Dendritic cell treated with granulocyte-macrophage colony-stimulating factor and Interleukin-4, amounts not matched to agents 40 ng/mL and 50 ng/mL, for 4 days (primary cell): ENCODE results near the gene IL15RA.

Source experiments
- H3K27ac Mint-ChIP-seq: one replicate; pipeline ENCODE4 v1.8.0; 2022; ENCODE audit warnings: mild to moderate bottlenecking, mixed read lengths
- H3K27me3 Mint-ChIP-seq: one replicate; pipeline ENCODE4 v1.8.0; 2022; ENCODE audit warnings: mild to moderate bottlenecking, mixed read lengths
- H3K36me3 Mint-ChIP-seq: one replicate; pipeline ENCODE4 v1.8.0; 2022; ENCODE audit warnings: low read depth, mixed read lengths
- H3K4me1 Mint-ChIP-seq: one replicate; pipeline ENCODE4 v1.8.0; 2022; ENCODE audit warnings: low read depth, mixed read lengths
- H3K4me3 Mint-ChIP-seq: one replicate; pipeline ENCODE4 v1.8.0; 2022; ENCODE audit warnings: mild to moderate bottlenecking, moderate library complexity, mixed read lengths
- H3K9me3 Mint-ChIP-seq: one replicate; pipeline ENCODE4 v1.8.0; 2022; ENCODE audit warnings: mixed read lengths
- intact Hi-C: fragments of 100-400 bp; cut with micrococcal nuclease; formaldehyde crosslinking; loops from one replicate; pipeline ENCODE4 v1.15.0; 2022

Gene IL15RA

GRCh38 chr10:5992398-5992797, 15.1 kb upstream of the IL15RA start:
- intact Hi-C loops, result no loop called here
- Mint-ChIP-seq H3K27me3 (peaks cover 4% of the 10 kb centered on the region), H3K9me3 (peaks cover 14% of the 10 kb centered on the region), H3K4me3 (no peak overlapping the region), H3K36me3 (no peaks in the 10 kb centered on the region), H3K27ac (no peak overlapping the region), H3K4me1 (peaks cover 10% of the 10 kb centered on the region)

GRCh38 chr10:5991708-5992107, 14.4 kb upstream of the IL15RA start:
- Mint-ChIP-seq H3K27ac (no peak overlapping the region), H3K36me3 (no peaks in the 10 kb centered on the region), H3K27me3 (peaks cover 4% of the 10 kb centered on the region), H3K4me1 (peaks cover 10% of the 10 kb centered on the region), H3K4me3 (no peak overlapping the region), H3K9me3 (peaks cover 14% of the 10 kb centered on the region)
- intact Hi-C loops, result no loop called here

GRCh38 chr10:5989756-5990155, 12.4 kb upstream of the IL15RA start:
- Mint-ChIP-seq H3K36me3 (no peaks in the 10 kb centered on the region), H3K9me3 (peaks cover 14% of the 10 kb centered on the region), H3K4me1 (peaks cover 20% of the 10 kb centered on the region), H3K27ac (no peak overlapping the region), H3K4me3 (no peak overlapping the region), H3K27me3 (peaks cover 4% of the 10 kb centered on the region)
- intact Hi-C loops, result no loop called here

- Mint-ChIP-seq H3K4me1 (peaks cover 20% of the 10 kb centered on the region), H3K4me3 (no peak overlapping the region), H3K27ac (peak overlapping the region; percentile 41), H3K9me3 (peaks cover 14% of the 10 kb centered on the region), H3K36me3 (no peaks in the 10 kb centered on the region), H3K27me3 (peaks cover 4% of the 10 kb centered on the region)
- intact Hi-C loops, result no loop called here
Observed at GRCh38 chr10:5988336-5988920, 11.1 kb upstream of the IL15RA start.

- peaks cover 4% of the 10 kb centered on the region for H3K27me3 Mint-ChIP-seq
- H3K4me3 Mint-ChIP-seq, result no peak overlapping the region
- H3K27ac Mint-ChIP-seq, result peak overlapping the region; percentile 41
- H3K4me1 Mint-ChIP-seq, result peaks cover 20% of the 10 kb centered on the region
- peaks cover 14% of the 10 kb centered on the region for H3K9me3 Mint-ChIP-seq
- no peaks in the 10 kb centered on the region for H3K36me3 Mint-ChIP-seq
- intact Hi-C loops, result no loop called here
Observed at GRCh38 chr10:5987747-5988146, 10.4 kb upstream of the IL15RA start.

GRCh38 chr10:5985029-5985428, 7.7 kb upstream of the IL15RA start:
- H3K27ac Mint-ChIP-seq, result no peak overlapping the region
- H3K4me3 Mint-ChIP-seq, result no peak overlapping the region
- intact Hi-C loops, result no loop called here
- H3K27me3 Mint-ChIP-seq, result peaks cover 3% of the 10 kb centered on the region
- H3K4me1 Mint-ChIP-seq, result peaks cover 20% of the 10 kb centered on the region
- H3K9me3 Mint-ChIP-seq, result no peaks in the 10 kb centered on the region
- no peaks in the 10 kb centered on the region for H3K36me3 Mint-ChIP-seq

- no peaks in the 10 kb centered on the region for H3K9me3 Mint-ChIP-seq
- intact Hi-C loops, result no loop called here
- no peaks in the 10 kb centered on the region for H3K36me3 Mint-ChIP-seq
- no peak overlapping the region for H3K4me3 Mint-ChIP-seq
- H3K27me3 Mint-ChIP-seq, result peaks cover 3% of the 10 kb centered on the region
- peaks cover 20% of the 10 kb centered on the region for H3K4me1 Mint-ChIP-seq
- no peak overlapping the region for H3K27ac Mint-ChIP-seq
Observed at GRCh38 chr10:5983774-5984173, 6.4 kb upstream of the IL15RA start.

- Mint-ChIP-seq H3K9me3 (no peaks in the 10 kb centered on the region), H3K4me1 (peaks cover 16% of the 10 kb centered on the region), H3K4me3 (no peak overlapping the region), H3K36me3 (no peaks in the 10 kb centered on the region), H3K27ac (no peak overlapping the region), H3K27me3 (peaks cover 9% of the 10 kb centered on the region)
- intact Hi-C loops, result no loop called here
Observed at GRCh38 chr10:5981529-5981928, 4.2 kb upstream of the IL15RA start.

- H3K4me1 Mint-ChIP-seq, result peaks cover 21% of the 10 kb centered on the region
- H3K9me3 Mint-ChIP-seq, result no peaks in the 10 kb centered on the region
- H3K27ac Mint-ChIP-seq, result no peak overlapping the region
- peaks cover 9% of the 10 kb centered on the region for H3K27me3 Mint-ChIP-seq
- no peaks in the 10 kb centered on the region for H3K36me3 Mint-ChIP-seq
- peak overlapping the region; percentile 71 for H3K4me3 Mint-ChIP-seq
- intact Hi-C loops, result no loop called here
Observed at GRCh38 chr10:5978230-5978489, 817 bp upstream of the IL15RA start.

GRCh38 chr10:5976512-5977470, 552 bp downstream of the IL15RA start:
- H3K9me3 Mint-ChIP-seq, result no peaks in the 10 kb centered on the region
- H3K27me3 Mint-ChIP-seq, result peaks cover 9% of the 10 kb centered on the region
- no peaks in the 10 kb centered on the region for H3K36me3 Mint-ChIP-seq

GRCh38 chr10:5975641-5976473, 1.5 kb downstream of the IL15RA start:
- Mint-ChIP-seq H3K36me3 (no peaks in the 10 kb centered on the region), H3K27me3 (peaks cover 9% of the 10 kb centered on the region), H3K4me1 (peaks cover 33% of the 10 kb centered on the region), H3K9me3 (no peaks in the 10 kb centered on the region), H3K4me3 (peak overlapping the region; percentile 71), H3K27ac (peak overlapping the region; percentile 42)
- intact Hi-C loops, result no loop called here

More at GRCh38 chr10:5976512-5977470, 552 bp downstream of the IL15RA start:
- Mint-ChIP-seq H3K27ac (peak overlapping the region; percentile 42), H3K4me1 (peaks cover 26% of the 10 kb centered on the region), H3K4me3 (peak overlapping the region; percentile 71)
- intact Hi-C loops, result no loop called here

- Mint-ChIP-seq H3K36me3 (no peaks in the 10 kb centered on the region), H3K27me3 (peaks cover under 1% of the 10 kb centered on the region), H3K9me3 (no peaks in the 10 kb centered on the region), H3K27ac (no peak overlapping the region), H3K4me1 (peaks cover 29% of the 10 kb centered on the region), H3K4me3 (no peak overlapping the region)
- intact Hi-C loops, result no loop called here
Observed at GRCh38 chr10:5973069-5973468, 4.3 kb downstream of the IL15RA start.

- Mint-ChIP-seq H3K4me3 (no peak overlapping the region), H3K36me3 (no peaks in the 10 kb centered on the region), H3K27me3 (no peaks in the 10 kb centered on the region), H3K27ac (peak overlapping the region; percentile 36), H3K4me1 (peaks cover 28% of the 10 kb centered on the region), H3K9me3 (no peaks in the 10 kb centered on the region)
- intact Hi-C loops, result no loop called here
Observed at GRCh38 chr10:5971886-5972285, 5.5 kb downstream of the IL15RA start.

GRCh38 chr10:5971315-5971832, 6.0 kb downstream of the IL15RA start:
- Mint-ChIP-seq H3K27ac (peak overlapping the region; percentile 36), H3K4me3 (no peak overlapping the region), H3K36me3 (no peaks in the 10 kb centered on the region), H3K9me3 (no peaks in the 10 kb centered on the region), H3K27me3 (no peaks in the 10 kb centered on the region), H3K4me1 (peaks cover 25% of the 10 kb centered on the region)
- intact Hi-C loops, result no loop called here
